ENCODE data around the gene ATP6AP1. TPM values are rescaled to one million over a fixed set of nuclear protein-coding genes. Genes with fewer than 3 reads are reported as not detected.

The ATP6AP1 gene
- total and polyA plus RNA-seq, 3 experiments from 2014 or later, result 43.0 to 129 (median 43.2) TPM

GRCh38 chrX:154485150-154486051 lies 56.9 kb downstream of the ATP6AP1 start:
- CTCF ChIA-PET, result interaction anchor here (0.8 to 1.3 kb wide), 2 partner anchors 28 to 49 kb away, joined by 3 read pairs; partner anchors contain the start of gene PLXNA3
- peaks cover 19% of the 10 kb centered on the region for H3K4me1 ChIP-seq (ENCODE audit: insufficient read depth, low read length)

GRCh38 chrX:154486052-154486395 lies 57.5 kb downstream of the ATP6AP1 start:
- Histone ChIP-seq H3K4me3 (ENCODE audit: low read length) (peak overlapping the region; percentile 34), H3K27me3 (ENCODE audit: insufficient read depth, low read length, poor library complexity, severe bottlenecking) (no peaks in the 10 kb centered on the region), H3K36me3 (ENCODE audit: insufficient read depth, low read length) (no peaks in the 10 kb centered on the region), H3K4me1 (ENCODE audit: insufficient read depth, low read length) (peaks cover 19% of the 10 kb centered on the region), H3K27ac (ENCODE audit: low read depth, low read length) (peak overlapping the region; percentile 70), H3K9me3 (ENCODE audit: low read length) (no peaks in the 10 kb centered on the region)
- DNase-seq, result peak; percentile 22 to 61 (median 36)
- Mint-ChIP-seq H3K27ac (peak overlapping the region in 1 of 8 donors; percentile 23), H3K4me3 (peak overlapping the region in 3 of 7 donors; percentile 18 to 26 (median 23)), H3K36me3 (peaks cover 0 to 29% (median 4%) of the 10 kb centered on the region in 3 donors), H3K27me3 (peaks cover 0 to 12% of the 10 kb centered on the region in 2 donors), H3K4me1 (peaks cover 12 to 45% (median 26%) of the 10 kb centered on the region in 3 donors), H3K9me3 (no peaks in the 10 kb centered on the region)
- ChIA-PET POLR2A (interaction anchor here (0.6 to 2.2 kb wide), 4 partner anchors 11 to 492 kb away, joined by 3 to 15 read pairs (median 6); partner anchors contain the start of gene RPL10), CTCF (interaction anchor here (0.8 kb wide), 1 partner anchor 49 kb away, joined by 3 read pairs; no protein-coding TSS in a partner anchor)

More at GRCh38 chrX:154485150-154486051, 56.9 kb downstream of the ATP6AP1 start:
- POLR2A ChIA-PET, result interaction anchor here (0.6 to 2.2 kb wide), 3 partner anchors 12 to 87 kb away, joined by 3 to 15 read pairs (median 3); partner anchors contain the start of gene RPL10
- H3K4me3 ChIP-seq (ENCODE audit: low read length), result peak overlapping the region; percentile 34
- peak overlapping the region; percentile 70 for H3K27ac ChIP-seq (ENCODE audit: low read depth, low read length)
- Mint-ChIP-seq H3K36me3 (peaks cover 0 to 26% (median 4%) of the 10 kb centered on the region in 3 donors), H3K27me3 (peaks cover 0 to 12% of the 10 kb centered on the region in 2 donors), H3K4me1 (peaks cover 12 to 43% (median 26%) of the 10 kb centered on the region in 3 donors), H3K4me3 (peak overlapping the region; percentile 13 to 89 (median 66)), H3K9me3 (no peaks in the 10 kb centered on the region), H3K27ac (peak overlapping the region in 7 of 8 donors; percentile 23 to 89 (median 68))
- H3K36me3 ChIP-seq (ENCODE audit: insufficient read depth, low read length), result no peaks in the 10 kb centered on the region
- no peaks in the 10 kb centered on the region for H3K9me3 ChIP-seq (ENCODE audit: low read length)
- no peak for DNase-seq
- H3K27me3 ChIP-seq (ENCODE audit: insufficient read depth, low read length, poor library complexity, severe bottlenecking), result no peaks in the 10 kb centered on the region

Other genes starting within 250 kb of the ATP6AP1 start
- not detected for gene OPN1MW, start 246.1 kb upstream of the ATP6AP1 start, total RNA-seq
- not detected for gene OPN1MW, start 246.1 kb upstream of the ATP6AP1 start, polyA plus RNA-seq
- gene OPN1MW2, start 208.9 kb upstream of the ATP6AP1 start, total RNA-seq, result not detected
- not detected for gene OPN1MW2, start 208.9 kb upstream of the ATP6AP1 start, polyA plus RNA-seq
- gene OPN1MW3, start 171.1 kb upstream of the ATP6AP1 start, total RNA-seq, result not detected
- not detected for gene OPN1MW3, start 171.1 kb upstream of the ATP6AP1 start, polyA plus RNA-seq
- gene TEX28, start 133.6 kb upstream of the ATP6AP1 start, total RNA-seq, result not detected
- not detected for gene TEX28, start 133.6 kb upstream of the ATP6AP1 start, polyA plus RNA-seq
- under 1 TPM in 1 of 2 experiments, not detected in 1; 0.18 TPM for gene TKTL1, start 132.9 kb upstream of the ATP6AP1 start, total RNA-seq
- 8.7 TPM for gene TKTL1, start 132.9 kb upstream of the ATP6AP1 start, polyA plus RNA-seq
- gene FLNA, start 54.0 kb upstream of the ATP6AP1 start, total RNA-seq, result 1,000 to 10,000 TPM; 1,299 to 1,356 TPM
- gene FLNA, start 54.0 kb upstream of the ATP6AP1 start, polyA plus RNA-seq, result 799 TPM
- 100 to 1,000 TPM; 107 to 119 TPM for gene EMD, start 49.4 kb upstream of the ATP6AP1 start, total RNA-seq
- 37.2 TPM for gene EMD, start 49.4 kb upstream of the ATP6AP1 start, polyA plus RNA-seq
- 1,000 to 10,000 TPM; 3,198 to 3,218 TPM for gene RPL10, start 30.3 kb upstream of the ATP6AP1 start, total RNA-seq
- 4,855 TPM for gene RPL10, start 30.3 kb upstream of the ATP6AP1 start, polyA plus RNA-seq
- gene DNASE1L1, start 19.4 kb upstream of the ATP6AP1 start, total RNA-seq, result 10 to 100 TPM in 1 of 2 experiments, 1 to 10 TPM in 1; 9.8 to 10.1 TPM
- 19.1 TPM for gene DNASE1L1, start 19.4 kb upstream of the ATP6AP1 start, polyA plus RNA-seq
- gene TAFAZZIN, start 17.1 kb upstream of the ATP6AP1 start, total RNA-seq, result 10 to 100 TPM; 51.9 to 52.3 TPM
- gene TAFAZZIN, start 17.1 kb upstream of the ATP6AP1 start, polyA plus RNA-seq, result 41.4 TPM
- 100 to 1,000 TPM; 107 to 113 TPM for gene GDI1, start 8.5 kb downstream of the ATP6AP1 start, total RNA-seq
- gene GDI1, start 8.5 kb downstream of the ATP6AP1 start, polyA plus RNA-seq, result 49.1 TPM
- gene FAM50A, start 15.5 kb downstream of the ATP6AP1 start, total RNA-seq, result 10 to 100 TPM; 79.5 to 81.3 TPM
- 59.6 TPM for gene FAM50A, start 15.5 kb downstream of the ATP6AP1 start, polyA plus RNA-seq
- 10 to 100 TPM; 34.1 to 39.2 TPM for gene PLXNA3, start 29.6 kb downstream of the ATP6AP1 start, total RNA-seq
- 0.79 TPM for gene PLXNA3, start 29.6 kb downstream of the ATP6AP1 start, polyA plus RNA-seq
- gene LAGE3, start 50.6 kb downstream of the ATP6AP1 start, total RNA-seq, result 10 to 100 TPM; 72.5 to 74.6 TPM
- gene LAGE3, start 50.6 kb downstream of the ATP6AP1 start, polyA plus RNA-seq, result 51.2 TPM
- 10 to 100 TPM; 58.9 to 64.3 TPM for gene UBL4A, start 57.9 kb downstream of the ATP6AP1 start, total RNA-seq
- 55.3 TPM for gene UBL4A, start 57.9 kb downstream of the ATP6AP1 start, polyA plus RNA-seq
- 10 to 100 TPM; 40.8 to 45.7 TPM for gene SLC10A3, start 62.0 kb downstream of the ATP6AP1 start, total RNA-seq
- gene SLC10A3, start 62.0 kb downstream of the ATP6AP1 start, polyA plus RNA-seq, result 81.0 TPM
- 10 to 100 TPM; 28.4 to 29.4 TPM for gene FAM3A, start 87.6 kb downstream of the ATP6AP1 start, total RNA-seq
- gene FAM3A, start 87.6 kb downstream of the ATP6AP1 start, polyA plus RNA-seq, result 29.6 TPM
- 100 to 1,000 TPM; 108 to 116 TPM for gene G6PD, start 118.2 kb downstream of the ATP6AP1 start, total RNA-seq
- gene G6PD, start 118.2 kb downstream of the ATP6AP1 start, polyA plus RNA-seq, result 10.7 TPM
- 10 to 100 TPM; 33.9 to 35.4 TPM for gene IKBKG, start 118.9 kb downstream of the ATP6AP1 start, total RNA-seq
- 34.8 TPM for gene IKBKG, start 118.9 kb downstream of the ATP6AP1 start, polyA plus RNA-seq
- not detected for gene CTAG1A, start 156.5 kb downstream of the ATP6AP1 start, total RNA-seq
- gene CTAG1A, start 156.5 kb downstream of the ATP6AP1 start, polyA plus RNA-seq, result not detected
- not detected for gene CTAG1B, start 190.6 kb downstream of the ATP6AP1 start, total RNA-seq
- gene CTAG1B, start 190.6 kb downstream of the ATP6AP1 start, polyA plus RNA-seq, result not detected
- 10 to 100 TPM; 44.1 to 47.3 TPM for gene CTAG2, start 224.9 kb downstream of the ATP6AP1 start, total RNA-seq
- gene CTAG2, start 224.9 kb downstream of the ATP6AP1 start, polyA plus RNA-seq, result not detected